NT2/D1 (cell line): ENCODE measurements around the gene NAIF1.

Source experiments
- YY1 ChIP-seq: IDR thresholded peaks from 2 replicates; pipeline ENCODE4 v1.6.1; 2011; ENCODE audit not compliant: insufficient read length, insufficient read depth
- ZNF274 ChIP-seq: IDR thresholded peaks from 2 replicates; pipeline ENCODE4 v1.6.1; 2011; ENCODE audit warnings: mild to moderate bottlenecking, low read depth, low read length

GRCh38 chr9:128073253-128073886 lies 6.2 kb upstream of the NAIF1 start:
- no peak for TF ChIP-seq ZNF274
- TF ChIP-seq YY1: no peak
